H9 (cell line): Measurements from ENCODE around the gene KDM2A. TPM values are rescaled to one million over a fixed set of nuclear protein-coding genes. Genes with fewer than 3 reads are reported as not detected.

Source experiments
- DNase-seq: peaks from one replicate; pipeline ENCODE4 v3.0.0-alpha.2; 2017
- H2AFZ ChIP-seq: one replicate; pipeline ENCODE4 v1.6.1; 2013; ENCODE audit warnings: mild to moderate bottlenecking, low read length, control low read depth, moderate library complexity
- H2AK5ac ChIP-seq: 2 replicates; pipeline ENCODE4 v1.6.1; 2013; ENCODE audit warnings: low read length, control low read depth, mixed read lengths; ENCODE audit not compliant: insufficient read length
- H2BK120ac ChIP-seq: one replicate; pipeline ENCODE4 v1.6.1; 2013; ENCODE audit warnings: low read depth, mild to moderate bottlenecking, low read length, control low read depth, inconsistent platforms; ENCODE audit not compliant: poor library complexity, severe bottlenecking
- H2BK12ac ChIP-seq: 2 replicates; pipeline ENCODE4 v1.6.1; 2013; ENCODE audit warnings: low read length, control low read depth, mixed read lengths, low read depth; ENCODE audit not compliant: insufficient read length
- H2BK15ac ChIP-seq: 2 replicates; pipeline ENCODE4 v1.6.1; 2013; ENCODE audit warnings: low read depth, low read length, control low read depth
- H2BK20ac ChIP-seq: one replicate; pipeline ENCODE4 v1.6.1; 2013; ENCODE audit warnings: low read depth, mild to moderate bottlenecking, low read length, control low read depth, inconsistent platforms; ENCODE audit not compliant: poor library complexity, severe bottlenecking
- H2BK5ac ChIP-seq: 2 replicates; pipeline ENCODE4 v1.6.1; 2013; ENCODE audit warnings: low read length, control low read depth, mixed read lengths; ENCODE audit not compliant: insufficient read length
- H3K14ac ChIP-seq: 2 replicates; pipeline ENCODE4 v1.6.1; 2013; ENCODE audit warnings: low read length, control low read depth; ENCODE audit not compliant: insufficient read depth
- H3K18ac ChIP-seq: 2 replicates; pipeline ENCODE4 v1.6.1; 2013; ENCODE audit warnings: low read depth, mild to moderate bottlenecking, mixed read lengths, low read length, control low read depth; ENCODE audit not compliant: insufficient read length
- H3K23ac ChIP-seq: 2 replicates; pipeline ENCODE4 v1.6.1; 2013; ENCODE audit warnings: low read length, control low read depth, mixed read lengths, low read depth; ENCODE audit not compliant: insufficient read length
- H3K23me2 ChIP-seq: 2 replicates; pipeline ENCODE4 v1.6.1; 2013; ENCODE audit warnings: low read depth, mild to moderate bottlenecking, mixed read lengths, low read length, control low read depth; ENCODE audit not compliant: insufficient read length, poor library complexity, severe bottlenecking
- H3K27ac ChIP-seq: 2 replicates; pipeline ENCODE4 v1.5.1; 2013; ENCODE audit warnings: low read length, control low read depth, mixed read lengths, low read depth; ENCODE audit not compliant: insufficient read length
- H3K27me3 ChIP-seq: 2 replicates; pipeline ENCODE4 v1.6.1; 2013; ENCODE audit warnings: low read length, control low read depth, inconsistent platforms; ENCODE audit not compliant: insufficient read depth
- H3K4ac ChIP-seq: 2 replicates; pipeline ENCODE4 v1.6.1; 2013; ENCODE audit warnings: low read depth, mild to moderate bottlenecking, control low read depth, inconsistent platforms, low read length, moderate library complexity
- H3K4me1 ChIP-seq: 2 replicates; pipeline ENCODE4 v1.6.1; 2013; ENCODE audit warnings: low read length, control low read depth, inconsistent platforms; ENCODE audit not compliant: insufficient read depth
- H3K4me2 ChIP-seq: 2 replicates; pipeline ENCODE4 v1.6.1; 2013; ENCODE audit warnings: low read length, control low read depth, mixed read lengths; ENCODE audit not compliant: insufficient read length, insufficient read depth
- H3K56ac ChIP-seq: 2 replicates; pipeline ENCODE4 v1.6.1; 2013; ENCODE audit warnings: low read depth, mild to moderate bottlenecking, mixed read lengths, low read length, control low read depth; ENCODE audit not compliant: insufficient read length
- H3K79me1 ChIP-seq: 2 replicates; pipeline ENCODE4 v1.6.1; 2013; ENCODE audit warnings: low read depth, mild to moderate bottlenecking, moderate library complexity, low read length, control low read depth, inconsistent platforms; ENCODE audit not compliant: insufficient read depth, poor library complexity, severe bottlenecking
- H3K79me2 ChIP-seq: 2 replicates; pipeline ENCODE4 v1.6.1; 2013; ENCODE audit warnings: low read length, control low read depth, inconsistent platforms; ENCODE audit not compliant: insufficient read depth
- H3K9ac ChIP-seq: 2 replicates; pipeline ENCODE4 v1.6.1; 2013; ENCODE audit warnings: low read length, control low read depth, mixed read lengths; ENCODE audit not compliant: insufficient read length; ENCODE audit errors: extremely low read depth
- H3K9me3 ChIP-seq: one replicate; pipeline ENCODE4 v1.6.1; 2013; ENCODE audit warnings: low read depth, low read length, inconsistent platforms; ENCODE audit not compliant: control insufficient read depth
- H3T11ph ChIP-seq: one replicate; pipeline ENCODE4 v1.6.1; 2013; ENCODE audit warnings: mild to moderate bottlenecking, low read length, control low read depth, inconsistent platforms
- H4K20me1 ChIP-seq: one replicate; pipeline ENCODE4 v1.6.1; 2013; ENCODE audit not compliant: control insufficient read depth, insufficient read length, insufficient read depth
- H4K5ac ChIP-seq: 2 replicates; pipeline ENCODE4 v1.6.1; 2013; ENCODE audit warnings: low read depth, mild to moderate bottlenecking, mixed read lengths, low read length, control low read depth; ENCODE audit not compliant: insufficient read length
- H4K8ac ChIP-seq: replicated peaks from 2 replicates; pipeline ENCODE4 v1.6.1; 2013; ENCODE audit warnings: low read length, control low read depth, mixed read lengths, low read depth; ENCODE audit not compliant: insufficient read length
- H4K91ac ChIP-seq: 2 replicates; pipeline ENCODE4 v1.6.1; 2013; ENCODE audit warnings: low read depth, mild to moderate bottlenecking, moderate library complexity, mixed read lengths, low read length, control low read depth; ENCODE audit not compliant: insufficient read length
- H3K27ac Mint-ChIP-seq, 3 experiments: 2 replicates in 2 of 3; 3 replicates in 1 of 3; pipeline ENCODE4 v1.8.0; 2020 to 2021; ENCODE audit warnings: mixed read lengths in 3 of 3, mild to moderate bottlenecking in 1 of 3, moderate library complexity in 1 of 3
- H3K27me3 Mint-ChIP-seq: 2 replicates; pipeline ENCODE4 v1.8.0; 2021; ENCODE audit warnings: low read depth, mild to moderate bottlenecking, moderate library complexity, mixed read lengths
- H3K36me3 Mint-ChIP-seq, 3 experiments: 2 replicates in 2 of 3; 3 replicates in 1 of 3; pipeline ENCODE4 v1.8.0; 2020 to 2021; ENCODE audit warnings: low read depth in 3 of 3, mixed read lengths in 3 of 3; ENCODE audit not compliant: insufficient read depth in 1 of 3
- H3K4me1 Mint-ChIP-seq, 2 experiments: 2 replicates each; pipeline ENCODE4 v1.8.0; 2020; ENCODE audit warnings: mixed read lengths in 2 of 2
- H3K4me3 Mint-ChIP-seq, 2 experiments: 2 replicates in 1 of 2; 3 replicates in 1 of 2; pipeline ENCODE4 v1.8.0; 2020 to 2021; ENCODE audit warnings: mild to moderate bottlenecking in 2 of 2, mixed read lengths in 2 of 2, moderate library complexity in 1 of 2
- H3K9me3 Mint-ChIP-seq, 2 experiments: 2 replicates in 1 of 2; 3 replicates in 1 of 2; pipeline ENCODE4 v1.8.0; 2020; ENCODE audit warnings: mild to moderate bottlenecking in 2 of 2, mixed read lengths in 2 of 2, moderate library complexity in 1 of 2
- whole genome bisulfite sequencing: extraction: QIAGEN DNeasy Blood & Tissue Kit; methylation state at CpG from one replicate; pipeline ENCODE4 v1.1.7; 2013; ENCODE audit warnings: missing lambda C conversion rate, low lambda C conversion rate, mixed read lengths; ENCODE audit not compliant: insufficient read length; ENCODE audit errors: extremely low coverage; 5-methylcytosine and 5-hydroxymethylcytosine counted together
- total RNA-seq: library from RNA; stranded (reverse); gene quantifications from 2 replicates; pipeline ENCODE4 v1.2.1, GENCODE V29; 2021
- TF ChIP-seq, protein P1 (sequence below): fragments of 200-600 bp; sonication (generic); conservative IDR thresholded peaks from 3 replicates; pipeline ENCODE4 v1.8.0; 2021; ENCODE audit warnings: antibody characterized with exemption, mild to moderate bottlenecking

Gene KDM2A
- total RNA-seq, 1 experiment from 2014 or later, result 85.9 TPM

DNA sequence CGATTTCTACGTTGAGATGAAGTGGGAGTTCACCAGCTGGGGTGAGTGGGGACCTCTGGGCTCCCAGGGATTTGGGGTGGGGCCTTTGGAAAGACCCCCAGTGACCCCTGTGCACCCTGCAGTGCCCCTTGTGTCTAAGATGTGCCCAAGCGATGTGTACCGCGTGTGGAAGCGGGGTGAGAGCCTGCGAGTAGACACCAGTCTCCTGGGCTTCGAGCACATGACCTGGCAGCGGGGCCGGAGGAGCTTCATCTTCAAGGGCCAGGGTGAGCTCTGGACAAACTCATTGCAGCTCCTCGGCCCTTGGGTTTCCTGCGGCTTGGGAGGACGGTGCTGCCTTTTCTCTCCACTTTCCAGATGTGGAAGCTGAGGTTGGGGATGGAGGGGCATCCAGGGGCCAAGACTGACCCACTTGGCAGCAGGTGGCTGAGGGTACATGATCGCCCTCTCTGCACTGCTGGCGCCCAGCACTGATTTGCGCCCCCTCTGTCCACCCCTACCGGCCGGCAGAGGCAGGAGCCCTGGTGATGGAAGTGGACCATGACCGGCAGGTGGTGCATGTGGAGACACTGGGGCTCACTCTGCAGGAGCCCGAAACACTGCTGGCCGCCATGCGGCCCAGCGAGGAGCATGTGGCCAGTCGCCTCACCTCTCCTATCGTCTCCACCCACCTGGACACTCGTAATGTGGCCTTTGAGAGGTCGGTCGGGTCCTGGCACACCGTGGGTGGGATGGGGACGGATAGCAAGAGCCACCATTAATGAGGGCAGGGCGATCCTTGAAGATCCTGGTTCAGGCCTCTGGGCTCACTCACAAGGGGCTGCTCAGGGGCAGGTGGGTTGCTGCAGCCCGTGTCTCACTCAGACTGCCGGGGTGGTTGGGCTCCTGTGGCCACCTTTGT lies 172.7 kb downstream of the KDM2A start:
- H2BK120ac ChIP-seq, result no peak overlapping the region
- peaks cover 6% of the 10 kb centered on the region for H3K23me2 ChIP-seq
- no CpG with 5 or more reads among the region's 33 CpGs for WGBS
- H2BK15ac ChIP-seq, result no peak overlapping the region
- no peak overlapping the region for H3K18ac ChIP-seq
- H3K79me2 ChIP-seq, result no peaks in the 10 kb centered on the region
- no peaks in the 10 kb centered on the region for H3K79me1 ChIP-seq
- H3T11ph ChIP-seq, result no peak overlapping the region
- no peak overlapping the region for H2BK5ac ChIP-seq
- no peak overlapping the region for H3K23ac ChIP-seq
- no peak overlapping the region for H3K4me2 ChIP-seq
- H4K8ac ChIP-seq, result no peak overlapping the region
- TF ChIP-seq, protein P1, sequence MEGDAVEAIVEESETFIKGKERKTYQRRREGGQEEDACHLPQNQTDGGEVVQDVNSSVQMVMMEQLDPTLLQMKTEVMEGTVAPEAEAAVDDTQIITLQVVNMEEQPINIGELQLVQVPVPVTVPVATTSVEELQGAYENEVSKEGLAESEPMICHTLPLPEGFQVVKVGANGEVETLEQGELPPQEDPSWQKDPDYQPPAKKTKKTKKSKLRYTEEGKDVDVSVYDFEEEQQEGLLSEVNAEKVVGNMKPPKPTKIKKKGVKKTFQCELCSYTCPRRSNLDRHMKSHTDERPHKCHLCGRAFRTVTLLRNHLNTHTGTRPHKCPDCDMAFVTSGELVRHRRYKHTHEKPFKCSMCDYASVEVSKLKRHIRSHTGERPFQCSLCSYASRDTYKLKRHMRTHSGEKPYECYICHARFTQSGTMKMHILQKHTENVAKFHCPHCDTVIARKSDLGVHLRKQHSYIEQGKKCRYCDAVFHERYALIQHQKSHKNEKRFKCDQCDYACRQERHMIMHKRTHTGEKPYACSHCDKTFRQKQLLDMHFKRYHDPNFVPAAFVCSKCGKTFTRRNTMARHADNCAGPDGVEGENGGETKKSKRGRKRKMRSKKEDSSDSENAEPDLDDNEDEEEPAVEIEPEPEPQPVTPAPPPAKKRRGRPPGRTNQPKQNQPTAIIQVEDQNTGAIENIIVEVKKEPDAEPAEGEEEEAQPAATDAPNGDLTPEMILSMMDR, result no peak
- no peak overlapping the region for H2BK20ac ChIP-seq
- no peak overlapping the region for H2BK12ac ChIP-seq
- Mint-ChIP-seq H3K27ac (no peak overlapping the region), H3K4me1 (peaks cover 16 to 17% of the 10 kb centered on the region in 2 experiments), H3K4me3 (no peak overlapping the region), H3K36me3 (peaks cover 28 to 50% (median 37%) of the 10 kb centered on the region in 3 experiments), H3K9me3 (peaks cover 13 to 19% of the 10 kb centered on the region in 2 experiments), H3K27me3 (peaks cover 2% of the 10 kb centered on the region; the same call in 1 of the 2 replicates)
- H3K27ac ChIP-seq, result no peak overlapping the region
- H4K20me1 ChIP-seq, result no peaks in the 10 kb centered on the region
- H2AK5ac ChIP-seq, result no peak overlapping the region
- no peak overlapping the region for H3K9ac ChIP-seq
- no peaks in the 10 kb centered on the region for H3K27me3 ChIP-seq
- H3K14ac ChIP-seq, result no peak overlapping the region
- no peaks in the 10 kb centered on the region for H3K9me3 ChIP-seq
- no peak overlapping the region for H3K56ac ChIP-seq
- peaks cover 4% of the 10 kb centered on the region; the same call in 1 of the 2 replicates for H3K4me1 ChIP-seq
- no peak overlapping the region for H4K5ac ChIP-seq
- no peak overlapping the region for H2AFZ ChIP-seq
- H4K91ac ChIP-seq, result no peak overlapping the region
- H3K4ac ChIP-seq, result no peak overlapping the region
- no peak for DNase-seq
